Measurements from ENCODE around the gene RHOF. TPM values are rescaled to one million over a fixed set of nuclear protein-coding genes. Genes with fewer than 3 reads are reported as not detected.
"Not testable (repeated sequence)": the region's sequence is repeated elsewhere in the genome, so short reads cannot be mapped to it uniquely, and the experiment has no call there.

Gene RHOF
- total RNA-seq, 1 experiment from 2014 or later: 1.6 TPM

GRCh38 chr12:121753844-121754264 lies 39.6 kb downstream of the RHOF start:
- H3K4me1 ChIP-seq (replicated peaks): peaks cover 22% of the 10 kb centered on the region
- no peaks in the 10 kb centered on the region for H3K27me3 ChIP-seq (replicated peaks)
- no peak for DNase-seq (ENCODE audit: low read depth in 1 of 2, low spot score in 2 of 2)
- H3K36me3 ChIP-seq: peaks cover 23% of the 10 kb centered on the region
- H3K27ac ChIP-seq: no peak overlapping the region
- no peaks in the 10 kb centered on the region for H3K9me3 ChIP-seq (replicated peaks)
- no peak overlapping the region for H3K4me3 ChIP-seq

DNA sequence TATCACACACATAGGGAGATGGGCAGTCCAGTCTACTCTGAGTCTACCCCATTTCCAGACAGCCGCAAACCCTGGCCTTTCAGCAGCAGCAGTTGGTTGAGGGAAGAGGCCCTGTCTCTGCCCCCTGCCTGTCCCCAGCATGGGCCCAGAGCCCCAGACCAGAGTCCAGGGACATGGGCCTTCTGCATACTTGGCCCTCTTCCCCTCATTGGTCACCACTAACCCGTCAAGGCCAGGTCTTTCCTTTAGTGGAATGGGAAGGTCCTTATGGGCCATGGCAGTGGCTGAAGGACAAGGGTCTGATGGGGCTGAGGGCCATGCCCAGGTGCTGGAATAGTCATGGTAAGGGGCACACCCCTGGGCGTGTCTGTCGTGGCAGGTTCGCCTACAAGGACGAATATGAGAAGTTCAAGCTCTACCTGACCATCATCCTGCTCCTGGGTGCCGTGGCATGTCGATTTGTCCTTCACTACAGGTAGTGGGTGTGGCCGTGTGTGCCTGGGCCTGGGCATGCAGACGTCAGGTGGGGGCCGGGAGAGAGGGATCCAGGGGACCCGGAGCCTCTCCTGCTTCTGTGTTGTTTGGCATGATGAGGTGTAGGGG lies 41.6 kb downstream of the RHOF start:
- no peaks in the 10 kb centered on the region for H3K27me3 ChIP-seq (replicated peaks)
- DNase-seq (ENCODE audit: low read depth in 1 of 2, low spot score in 2 of 2): no peak
- H3K27ac ChIP-seq: no peak overlapping the region
- H3K36me3 ChIP-seq: peaks cover 23% of the 10 kb centered on the region
- H3K9me3 ChIP-seq (replicated peaks): no peaks in the 10 kb centered on the region
- H3K4me1 ChIP-seq (replicated peaks): peaks cover 26% of the 10 kb centered on the region
- H3K4me3 ChIP-seq: no peak overlapping the region

DNA sequence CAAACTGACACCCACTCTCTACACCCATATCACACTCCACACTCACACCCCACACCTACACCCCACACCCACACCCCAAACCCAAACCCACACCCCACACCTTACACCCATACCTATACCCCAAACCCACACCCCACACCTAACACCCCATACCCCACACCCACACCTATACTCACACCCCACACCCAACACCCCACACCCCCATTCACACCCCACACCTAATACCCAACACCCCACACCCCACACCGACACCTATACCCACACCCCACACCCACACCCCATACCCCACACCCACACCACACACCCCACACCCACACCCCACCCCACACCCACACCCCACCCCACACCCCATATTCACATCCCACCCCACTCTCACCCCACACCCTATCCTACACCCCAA lies 42.5 kb downstream of the RHOF start:
- peaks cover 18% of the 10 kb centered on the region for H3K4me1 ChIP-seq (replicated peaks)
- H3K9me3 ChIP-seq (replicated peaks): no peaks in the 10 kb centered on the region
- H3K36me3 ChIP-seq: peaks cover 16% of the 10 kb centered on the region
- H3K27me3 ChIP-seq (replicated peaks): no peaks in the 10 kb centered on the region
- no peak overlapping the region for H3K4me3 ChIP-seq
- DNase-seq (ENCODE audit: low read depth in 1 of 2, low spot score in 2 of 2): no peak
- no peak overlapping the region for H3K27ac ChIP-seq

DNA sequence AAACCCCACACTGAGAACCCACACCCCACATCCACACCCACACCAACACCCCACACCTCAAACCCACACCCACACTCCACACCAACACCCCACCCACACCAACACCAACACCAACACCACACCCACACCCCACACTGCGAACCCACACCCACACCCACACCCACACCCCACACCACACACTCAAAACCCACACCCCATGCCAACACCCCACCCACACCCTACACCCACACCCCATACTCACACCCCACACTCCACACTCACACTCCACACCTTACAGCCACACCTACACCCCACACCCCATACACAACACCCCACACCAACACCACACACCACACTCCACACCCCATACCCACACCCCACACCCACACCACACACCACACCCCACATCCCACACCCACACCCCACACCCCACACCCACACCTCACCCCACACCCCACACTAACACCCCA lies 43.0 kb downstream of the RHOF start:
- H3K4me3 ChIP-seq: no peak overlapping the region
- H3K27ac ChIP-seq: no peak overlapping the region
- peaks cover 17% of the 10 kb centered on the region for H3K4me1 ChIP-seq (replicated peaks)
- no peaks in the 10 kb centered on the region for H3K9me3 ChIP-seq (replicated peaks)
- H3K27me3 ChIP-seq (replicated peaks): no peaks in the 10 kb centered on the region
- DNase-seq (ENCODE audit: low read depth in 1 of 2, low spot score in 2 of 2): no peak
- peaks cover 16% of the 10 kb centered on the region for H3K36me3 ChIP-seq

DNA sequence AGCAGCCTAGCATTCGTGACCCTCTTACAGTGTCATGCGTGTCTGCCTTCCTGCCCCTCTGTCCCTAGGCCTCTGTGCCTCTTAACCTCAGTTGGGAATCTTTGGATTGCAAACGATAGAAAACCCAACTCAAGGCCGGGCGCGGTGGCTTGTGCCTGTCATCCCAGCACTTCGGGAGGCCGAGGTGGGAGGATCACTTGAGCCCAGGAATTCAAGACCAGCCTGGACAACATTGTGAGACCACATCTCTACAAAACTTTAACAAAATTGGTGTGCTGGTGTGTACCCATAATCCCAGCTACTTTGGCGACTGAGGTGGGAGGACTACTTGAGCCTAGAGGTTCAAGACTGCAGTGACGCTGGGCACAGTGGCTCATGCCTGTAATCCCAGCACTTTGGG lies 44.2 kb downstream of the RHOF start:
- Histone ChIP-seq H3K36me3 (peaks cover 19% of the 10 kb centered on the region), H3K4me1 (replicated peaks) (peaks cover 17% of the 10 kb centered on the region), H3K27me3 (replicated peaks) (no peaks in the 10 kb centered on the region), H3K27ac (peak overlapping the region; percentile 70), H3K4me3 (no peak overlapping the region), H3K9me3 (replicated peaks) (no peaks in the 10 kb centered on the region)
- DNase-seq (ENCODE audit: low read depth in 1 of 2, low spot score in 2 of 2): no peak

GRCh38 chr12:121748571-121749265 lies 44.8 kb downstream of the RHOF start:
- peak; percentile 85 to 89 for DNase-seq (ENCODE audit: low read depth in 1 of 2, low spot score in 2 of 2)
- Histone ChIP-seq H3K27ac (peak overlapping the region; percentile 70), H3K36me3 (peaks cover 24% of the 10 kb centered on the region), H3K9me3 (replicated peaks) (no peaks in the 10 kb centered on the region), H3K27me3 (replicated peaks) (no peaks in the 10 kb centered on the region), H3K4me1 (replicated peaks) (peaks cover 17% of the 10 kb centered on the region), H3K4me3 (no peak overlapping the region)

- peaks cover 20% of the 10 kb centered on the region for H3K4me1 ChIP-seq (replicated peaks)
- no peak overlapping the region for H3K4me3 ChIP-seq
- DNase-seq (ENCODE audit: low read depth in 1 of 2, low spot score in 2 of 2): no peak
- H3K27ac ChIP-seq: peak overlapping the region; percentile 70
- H3K36me3 ChIP-seq: peaks cover 27% of the 10 kb centered on the region
- H3K27me3 ChIP-seq (replicated peaks): no peaks in the 10 kb centered on the region
- H3K9me3 ChIP-seq (replicated peaks): no peaks in the 10 kb centered on the region
Observed at GRCh38 chr12:121748218-121748570, 45.3 kb downstream of the RHOF start.

- not testable (repeated sequence) for H3K4me3 ChIP-seq; DNase-seq (ENCODE audit: low read depth in 1 of 2, low spot score in 2 of 2); H3K27ac ChIP-seq; H3K27me3 ChIP-seq (replicated peaks); H3K9me3 ChIP-seq (replicated peaks)
- H3K36me3 ChIP-seq: peaks cover 17% of the 10 kb centered on the region
- H3K4me1 ChIP-seq (replicated peaks): peaks cover 43% of the 10 kb centered on the region
Observed at GRCh38 chr12:121745545-121745944, 47.9 kb downstream of the RHOF start.

GRCh38 chr12:121741743-121742142 lies 51.7 kb downstream of the RHOF start:
- Histone ChIP-seq H3K4me1 (replicated peaks) (peaks cover 26% of the 10 kb centered on the region), H3K36me3 (peaks cover 11% of the 10 kb centered on the region), H3K9me3 (replicated peaks) (no peaks in the 10 kb centered on the region), H3K27me3 (replicated peaks) (no peaks in the 10 kb centered on the region), H3K27ac (peak overlapping the region; percentile 71), H3K4me3 (no peak overlapping the region)
- DNase-seq (ENCODE audit: low read depth in 1 of 2, low spot score in 2 of 2): peak; percentile 80

GRCh38 chr12:121740847-121741246 lies 52.6 kb downstream of the RHOF start:
- Histone ChIP-seq H3K27me3 (replicated peaks) (no peaks in the 10 kb centered on the region), H3K27ac (no peak overlapping the region), H3K4me3 (no peak overlapping the region), H3K36me3 (peaks cover 11% of the 10 kb centered on the region), H3K9me3 (replicated peaks) (no peaks in the 10 kb centered on the region), H3K4me1 (replicated peaks) (peaks cover 26% of the 10 kb centered on the region)
- DNase-seq (ENCODE audit: low read depth in 1 of 2, low spot score in 2 of 2): no peak

- Histone ChIP-seq H3K36me3 (no peaks in the 10 kb centered on the region), H3K9me3 (replicated peaks) (no peaks in the 10 kb centered on the region), H3K4me3 (no peak overlapping the region), H3K27ac (no peak overlapping the region), H3K4me1 (replicated peaks) (peaks cover 25% of the 10 kb centered on the region), H3K27me3 (replicated peaks) (no peaks in the 10 kb centered on the region)
- DNase-seq (ENCODE audit: low read depth in 1 of 2, low spot score in 2 of 2): no peak
Observed at GRCh38 chr12:121738340-121738858, 55.1 kb downstream of the RHOF start.

DNA sequence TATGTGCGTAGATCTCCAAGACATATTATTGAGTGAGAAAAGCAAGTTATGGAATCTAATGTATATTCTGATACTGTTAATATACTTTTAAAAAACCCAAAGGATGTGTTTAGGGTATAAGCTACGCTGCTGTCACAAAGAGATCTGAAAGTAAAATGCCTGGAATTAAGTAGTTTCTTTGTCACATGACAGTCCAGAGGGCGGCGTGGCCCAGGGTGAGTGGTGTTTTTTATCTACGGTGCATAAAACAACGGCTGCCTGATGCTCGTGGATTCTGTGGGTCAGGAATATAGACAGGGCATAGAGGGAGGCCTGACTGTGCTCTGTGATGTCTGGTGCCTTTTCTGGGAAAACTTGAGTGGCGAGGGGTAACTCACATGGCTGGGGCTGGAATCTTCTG lies 59.6 kb downstream of the RHOF start:
- Histone ChIP-seq H3K27ac (no peak overlapping the region), H3K36me3 (no peaks in the 10 kb centered on the region), H3K4me1 (replicated peaks) (no peaks in the 10 kb centered on the region), H3K27me3 (replicated peaks) (no peaks in the 10 kb centered on the region), H3K4me3 (no peak overlapping the region), H3K9me3 (replicated peaks) (no peaks in the 10 kb centered on the region)
- no peak for DNase-seq (ENCODE audit: low read depth in 1 of 2, low spot score in 2 of 2)

- no peak overlapping the region for H3K27ac ChIP-seq
- no peaks in the 10 kb centered on the region for H3K4me1 ChIP-seq (replicated peaks)
- no peaks in the 10 kb centered on the region for H3K9me3 ChIP-seq (replicated peaks)
- no peaks in the 10 kb centered on the region for H3K27me3 ChIP-seq (replicated peaks)
- H3K4me3 ChIP-seq: no peak overlapping the region
- DNase-seq (ENCODE audit: low read depth in 1 of 2, low spot score in 2 of 2): no peak
- no peaks in the 10 kb centered on the region for H3K36me3 ChIP-seq
Observed at GRCh38 chr12:121731473-121731872, 62.0 kb downstream of the RHOF start.

GRCh38 chr12:121729021-121729420 lies 64.5 kb downstream of the RHOF start:
- no peak overlapping the region for H3K4me3 ChIP-seq
- DNase-seq (ENCODE audit: low read depth in 1 of 2, low spot score in 2 of 2): no peak
- H3K36me3 ChIP-seq: peaks cover 12% of the 10 kb centered on the region
- H3K27me3 ChIP-seq (replicated peaks): no peaks in the 10 kb centered on the region
- no peak overlapping the region for H3K27ac ChIP-seq
- peaks cover 11% of the 10 kb centered on the region for H3K4me1 ChIP-seq (replicated peaks)
- peaks cover 4% of the 10 kb centered on the region; the same call in 1 of the 2 replicates for H3K9me3 ChIP-seq (replicated peaks)
